T-helper 1 cell (primary cell): ENCODE data around the gene PARD6G.

Experiments used
- DNase-seq, 5 donors: peaks; one replicate each; pipeline ENCODE4 v3.0.0-alpha.2; 2012 to 2020

PARD6G gene

DNA sequence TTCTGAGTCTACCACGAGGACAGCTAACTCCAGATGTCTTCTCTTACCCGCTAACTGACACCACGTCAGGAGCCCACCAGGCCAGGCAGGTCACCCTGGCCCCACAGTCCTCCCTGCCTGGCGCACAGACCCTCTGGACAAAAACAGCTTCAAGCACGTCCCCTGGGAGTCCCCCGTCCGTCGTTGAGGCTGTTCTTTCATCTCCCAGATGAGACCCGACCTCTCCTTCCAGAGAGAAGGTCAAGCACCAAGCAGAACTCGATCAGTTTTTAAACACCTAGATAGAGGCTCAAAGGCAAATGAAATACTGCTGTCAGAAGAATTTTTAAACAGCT is 57.8 kb downstream of the PARD6G start:
- DNase-seq = no peak

DNA sequence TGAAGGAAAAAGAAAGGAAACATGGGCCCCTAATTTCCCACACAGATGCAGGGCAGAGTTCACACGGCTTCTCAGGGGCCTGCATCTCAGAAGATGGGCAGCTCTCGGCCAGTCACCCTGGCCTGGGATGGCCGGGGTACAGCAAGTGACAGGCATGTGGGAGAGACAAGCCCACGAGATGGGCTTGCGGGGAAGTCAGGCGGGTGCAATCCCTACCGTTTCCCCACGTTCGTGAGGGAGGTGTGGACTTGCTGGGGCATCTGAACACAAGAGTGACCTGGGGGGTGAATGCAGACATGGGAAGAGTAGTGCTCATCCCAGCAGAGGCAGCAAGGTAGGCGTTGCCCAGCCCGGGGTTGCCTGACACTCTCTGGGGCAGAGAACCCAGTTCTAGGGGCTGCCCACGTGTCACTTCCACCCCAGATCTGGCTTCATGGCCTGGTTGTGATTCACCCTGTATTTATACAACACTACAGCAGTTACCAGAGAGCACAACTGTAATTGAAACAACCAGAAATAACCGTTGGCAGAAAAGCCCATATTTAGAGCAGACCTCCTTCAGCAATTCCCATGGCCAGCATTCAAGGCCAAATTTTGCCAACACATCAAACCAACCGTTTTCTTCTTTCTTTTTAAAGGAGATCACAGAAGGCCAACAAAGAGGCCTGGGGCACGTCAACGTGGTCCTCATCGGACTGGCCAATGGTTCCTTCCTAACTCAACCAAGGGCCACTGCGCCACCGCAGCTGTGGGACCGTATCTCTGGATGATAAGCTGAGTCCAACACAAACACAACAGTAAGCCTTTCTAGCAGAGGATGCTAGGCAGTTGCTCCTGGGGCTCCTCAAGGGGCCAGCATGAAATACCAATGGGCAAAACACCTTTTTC is 58.4 kb downstream of the PARD6G start:
- DNase-seq = no peak

DNA sequence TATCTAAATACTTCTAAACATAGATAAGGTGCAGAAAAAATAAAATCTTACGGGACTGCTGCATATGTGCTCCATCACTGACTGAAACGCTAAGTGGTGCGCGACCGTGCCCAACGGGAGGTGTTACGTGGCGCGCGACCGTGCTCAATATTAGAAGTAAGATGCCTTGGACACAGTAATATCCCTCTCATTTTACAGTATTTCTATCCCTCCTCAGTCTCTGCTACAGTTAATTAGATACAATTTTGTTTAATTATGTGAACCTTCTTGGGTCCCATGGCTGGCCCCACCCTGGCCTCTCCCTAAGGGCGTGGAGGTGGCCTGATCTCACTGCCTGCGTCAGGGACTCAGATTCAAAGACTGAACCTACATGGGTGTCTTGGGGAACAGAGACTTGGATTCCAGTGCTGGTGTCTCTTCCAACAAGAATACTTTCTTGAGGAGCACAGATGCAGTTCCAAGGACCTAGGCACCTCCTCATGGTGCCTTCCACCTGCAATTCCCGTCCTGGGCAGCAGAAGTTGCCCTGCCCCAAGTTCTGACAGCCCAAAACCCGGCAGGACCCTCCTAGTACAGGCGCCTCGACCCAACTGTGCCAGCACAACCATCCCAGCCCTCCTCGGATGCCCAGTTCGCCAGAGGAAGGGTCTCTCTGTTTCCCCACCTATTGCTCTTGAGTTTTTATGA is 59.2 kb downstream of the PARD6G start:
- no peak for DNase-seq

DNA sequence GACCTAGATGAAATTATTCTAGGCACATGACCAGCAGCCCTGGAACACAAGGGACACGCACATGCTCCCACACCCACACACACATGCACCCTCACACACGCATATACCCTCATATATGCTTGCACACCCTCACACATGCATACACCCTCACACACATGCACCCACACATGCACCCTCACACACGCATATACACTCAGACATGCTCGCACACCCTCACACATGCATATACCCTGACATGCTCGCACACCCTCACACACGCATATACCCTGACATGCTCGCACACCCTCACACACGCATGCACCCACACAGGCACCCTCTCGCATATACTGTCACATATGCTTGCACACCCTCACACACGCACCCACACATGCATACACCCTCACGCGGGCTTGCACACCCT is 61.8 kb downstream of the PARD6G start:
- no peak for DNase-seq

DNA sequence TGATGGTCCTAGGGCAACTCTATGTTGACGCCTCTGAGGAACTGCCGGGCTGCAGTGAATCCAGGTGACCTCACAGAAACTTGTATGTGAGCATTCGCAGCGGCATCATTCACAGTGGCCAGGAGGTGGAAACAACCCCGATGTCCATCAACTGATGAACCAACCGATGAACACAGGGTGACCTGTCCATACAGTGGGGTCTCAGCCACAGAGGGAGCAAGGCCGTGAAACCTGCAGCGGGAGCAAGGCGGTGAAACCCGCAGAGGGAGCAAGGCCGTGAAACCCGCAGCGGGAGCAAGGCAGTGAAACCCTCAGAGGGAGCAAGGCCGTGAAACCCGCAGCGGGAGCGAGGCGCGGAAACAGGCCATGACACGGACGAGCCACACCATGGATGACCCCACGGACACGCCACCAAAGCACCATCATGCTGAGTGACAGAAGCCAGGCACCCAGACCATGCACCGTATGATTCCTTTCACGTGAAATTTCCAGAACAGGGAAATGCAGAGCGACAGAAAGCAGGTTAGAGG is 63.0 kb downstream of the PARD6G start:
- no peak for DNase-seq

DNA sequence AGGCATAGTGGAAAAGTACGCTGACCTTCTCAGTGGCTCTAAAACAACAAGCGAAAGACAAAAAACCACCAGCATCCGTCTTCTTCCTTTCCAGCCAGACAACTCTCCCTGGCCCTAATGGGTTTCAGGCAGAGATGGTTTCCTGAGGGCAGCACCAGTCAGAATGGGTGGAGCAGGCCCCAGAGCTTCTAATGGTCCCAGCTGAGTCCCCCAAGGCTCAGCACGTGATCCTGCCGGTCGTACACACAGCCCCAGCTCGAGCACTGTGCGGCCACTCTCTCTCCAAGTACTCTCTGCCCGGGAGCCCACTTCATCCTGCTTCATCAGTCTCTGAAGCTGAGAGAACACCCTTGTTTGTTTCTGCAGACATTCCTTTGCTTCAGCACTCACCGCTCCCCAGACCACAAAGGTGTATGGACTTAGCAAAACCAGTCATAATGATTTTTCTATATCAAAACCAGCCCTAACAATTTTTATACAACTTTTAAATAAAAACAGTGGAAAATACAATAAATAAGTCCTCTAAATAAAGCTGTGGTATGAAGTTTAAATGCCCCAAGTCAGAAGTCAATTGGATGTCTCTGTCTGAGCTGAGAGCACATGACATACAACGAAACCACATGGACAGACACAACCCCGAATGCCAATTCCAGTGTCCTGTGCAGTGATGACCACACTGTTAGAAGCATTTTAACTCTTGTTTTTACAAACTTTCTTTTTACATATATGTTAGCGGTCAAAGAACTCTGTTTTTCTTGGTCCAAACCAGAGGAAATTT is 63.9 kb downstream of the PARD6G start:
- DNase-seq = no peak

DNA sequence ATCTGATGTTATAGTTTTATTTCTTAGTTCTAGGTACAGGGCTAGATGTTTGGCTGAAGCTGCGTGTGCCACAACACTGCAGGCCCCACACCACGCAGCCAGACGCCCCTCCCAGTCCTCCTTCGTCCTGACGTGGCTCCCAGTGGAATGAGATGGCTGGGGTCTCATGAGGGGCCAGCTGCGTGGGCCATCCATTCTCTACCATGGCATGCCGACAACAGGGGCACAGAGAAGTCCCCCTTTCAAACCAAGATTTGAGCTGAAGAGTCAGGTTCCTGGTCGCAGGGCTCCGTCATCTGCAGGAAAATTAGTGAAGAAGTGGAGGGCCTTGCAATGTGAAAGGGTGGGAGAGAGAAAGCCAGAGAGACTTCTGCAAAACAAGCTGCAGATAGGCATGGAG is 64.5 kb downstream of the PARD6G start:
- DNase-seq = no peak

DNA sequence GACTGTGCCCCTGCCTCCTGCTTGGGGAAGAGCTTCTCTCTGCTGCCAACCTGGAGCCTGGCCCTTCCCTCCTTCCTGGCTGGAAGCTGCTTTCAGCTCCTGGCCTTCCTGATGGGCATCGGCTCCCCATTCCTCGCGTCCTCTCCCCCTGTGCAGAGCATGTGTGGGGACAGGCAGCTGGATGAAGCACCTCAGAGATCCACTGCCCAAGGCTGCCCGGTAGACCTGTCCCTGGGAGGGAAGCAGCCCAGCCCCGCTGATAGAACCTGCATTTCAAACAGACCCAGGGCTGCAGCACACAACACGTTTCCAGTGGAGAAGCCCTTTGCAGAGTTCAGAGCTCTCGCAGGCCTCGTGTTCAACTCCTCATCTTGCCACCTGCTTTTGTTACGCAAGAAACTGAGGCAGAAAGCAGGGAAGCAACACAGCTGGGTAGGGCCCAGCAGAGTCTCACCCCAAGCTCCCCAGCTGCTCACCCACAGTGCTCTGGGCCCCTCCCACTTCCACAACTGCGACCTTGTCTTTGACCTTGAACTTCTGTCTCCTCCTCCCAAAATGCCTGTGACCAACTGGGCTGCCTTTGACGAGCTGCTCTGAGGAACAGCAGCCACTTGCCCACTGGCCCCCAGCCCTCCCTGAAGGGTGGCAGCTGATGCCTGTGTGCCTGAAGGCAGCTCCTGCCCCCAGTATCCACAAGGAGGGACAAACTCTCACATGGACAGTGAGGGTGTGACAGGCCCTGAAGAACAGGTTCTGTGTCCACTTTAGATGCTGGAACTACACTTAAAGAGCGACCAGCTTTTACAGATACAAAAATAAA is 65.5 kb downstream of the PARD6G start:
- DNase-seq = no peak

DNA sequence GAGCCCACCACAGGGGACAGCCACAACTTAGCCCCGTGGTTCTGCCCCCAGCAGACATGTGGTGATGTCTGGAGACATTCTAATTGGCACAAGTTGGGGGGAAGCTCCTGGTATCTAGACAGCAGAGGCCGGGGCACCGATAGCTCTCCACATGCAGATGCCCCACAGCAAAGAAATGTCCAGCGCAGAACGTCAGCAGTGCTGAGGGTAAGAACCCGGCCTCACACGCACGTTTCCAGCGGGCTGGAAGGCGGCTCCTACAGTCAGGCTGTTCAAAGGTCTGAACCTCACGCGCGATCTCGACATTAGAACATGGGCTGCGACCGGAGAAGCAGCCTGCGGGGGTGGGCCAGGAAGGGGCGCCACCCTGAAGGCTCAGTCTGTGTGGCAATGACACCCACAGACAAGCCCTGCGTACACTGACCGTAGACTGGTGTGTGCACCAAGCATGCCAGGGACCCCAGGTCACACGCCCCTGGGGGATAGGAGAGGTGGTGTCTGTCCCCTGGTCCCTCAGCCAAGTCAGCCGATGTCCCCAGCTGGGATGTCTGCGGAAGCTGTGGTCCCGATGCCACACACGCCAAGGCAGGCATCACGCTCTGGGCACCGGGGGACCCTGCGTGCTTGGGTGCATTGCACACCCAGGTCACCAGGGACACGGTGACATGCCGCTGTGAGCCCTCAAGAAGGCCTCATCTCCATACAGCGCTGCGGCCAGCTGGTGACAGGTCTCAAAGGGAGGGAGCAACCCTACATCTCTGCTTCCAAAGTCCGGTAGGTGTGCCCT is 66.3 kb downstream of the PARD6G start:
- DNase-seq = no peak

DNA sequence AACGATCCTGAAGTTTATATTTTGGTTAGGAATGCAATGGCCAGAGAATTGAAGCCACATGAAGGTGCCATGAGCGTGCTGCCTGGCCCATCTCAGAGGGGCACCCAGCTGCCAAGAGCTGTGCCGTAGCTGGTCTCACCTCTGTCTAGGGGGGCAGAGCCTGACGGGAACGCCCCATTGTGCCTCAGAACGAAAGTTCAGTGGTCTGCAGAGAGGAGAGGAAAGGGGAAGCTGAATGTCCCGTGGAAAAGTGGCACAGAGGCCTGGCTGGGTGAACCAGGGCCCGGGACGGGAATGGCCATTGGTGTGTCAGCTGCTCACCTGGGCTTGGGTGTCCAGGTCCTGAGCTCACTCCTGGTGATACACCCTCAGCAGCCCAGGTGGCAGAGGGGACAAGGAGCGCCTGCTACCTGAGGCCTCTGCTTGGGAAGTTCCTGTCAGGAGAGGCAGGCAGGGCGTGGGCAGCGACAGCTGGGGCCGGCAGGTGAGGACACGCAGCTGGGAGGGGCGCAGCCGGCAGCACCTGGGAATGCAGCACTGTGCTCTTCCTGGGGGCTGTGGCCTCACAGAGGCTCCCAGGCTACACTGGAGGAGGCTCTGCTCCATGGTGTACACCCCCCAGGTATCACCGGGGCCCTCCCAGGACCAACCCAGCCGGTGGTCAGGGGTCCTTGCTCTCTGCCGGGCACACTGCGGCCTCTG is 67.3 kb downstream of the PARD6G start:
- no peak for DNase-seq

DNA sequence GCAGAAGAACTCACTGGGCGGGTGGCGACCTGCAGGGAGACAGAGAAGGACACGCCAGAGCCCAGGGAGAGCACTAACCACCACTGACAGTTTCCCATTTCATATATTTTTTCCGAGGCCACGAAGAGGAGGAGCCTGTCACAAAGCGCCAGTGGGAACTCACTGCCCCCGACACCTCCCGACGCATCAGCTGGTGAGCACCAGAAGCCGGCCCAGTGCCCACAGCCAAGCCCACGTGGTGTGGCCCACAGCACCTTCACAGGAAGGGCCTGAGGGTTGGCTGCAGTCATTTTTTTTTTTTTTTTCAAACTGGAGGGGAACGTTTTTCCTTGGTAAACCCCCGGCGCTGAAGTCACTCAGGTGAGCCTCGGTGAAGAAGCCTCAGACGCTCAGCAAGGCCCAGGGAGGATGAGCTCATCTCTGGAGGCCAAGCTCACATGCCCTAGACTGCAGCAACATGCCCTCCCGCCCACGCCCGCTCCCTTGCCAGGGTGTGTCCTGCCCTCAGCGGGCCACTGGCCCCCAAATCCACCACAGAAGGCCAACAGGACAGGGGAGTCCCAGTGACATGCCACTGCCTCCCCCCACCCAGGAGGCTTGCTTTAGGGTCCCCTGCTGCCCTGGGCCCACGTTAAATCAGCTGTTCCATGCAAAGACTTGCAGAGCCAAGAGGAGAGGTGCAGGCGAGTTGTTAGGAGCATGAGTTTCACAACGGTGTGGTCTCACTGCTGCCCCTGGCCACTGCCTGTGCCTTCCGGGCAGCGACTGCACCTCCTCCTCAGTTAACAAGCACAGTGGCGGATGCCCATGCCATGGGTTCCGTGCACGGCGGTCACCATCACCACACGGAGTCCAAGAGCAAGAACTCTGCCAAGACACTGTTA is 68.1 kb downstream of the PARD6G start:
- no peak for DNase-seq

DNA sequence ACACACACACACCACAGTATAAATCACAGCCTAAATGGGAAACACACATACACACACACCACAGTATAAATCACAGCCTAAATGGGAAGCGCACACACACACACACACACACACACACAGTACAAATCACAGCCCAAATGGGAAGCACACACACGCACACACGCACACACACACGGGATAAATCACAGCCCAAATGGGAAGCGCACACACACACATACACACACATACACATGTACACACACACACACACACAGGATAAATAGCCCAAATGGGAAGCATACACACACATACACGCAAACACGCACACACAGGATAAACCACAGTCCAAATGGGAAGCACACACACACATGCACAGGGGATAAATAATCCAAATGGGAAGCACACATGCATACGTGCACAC is 70.2 kb downstream of the PARD6G start:
- DNase-seq = no peak

DNA sequence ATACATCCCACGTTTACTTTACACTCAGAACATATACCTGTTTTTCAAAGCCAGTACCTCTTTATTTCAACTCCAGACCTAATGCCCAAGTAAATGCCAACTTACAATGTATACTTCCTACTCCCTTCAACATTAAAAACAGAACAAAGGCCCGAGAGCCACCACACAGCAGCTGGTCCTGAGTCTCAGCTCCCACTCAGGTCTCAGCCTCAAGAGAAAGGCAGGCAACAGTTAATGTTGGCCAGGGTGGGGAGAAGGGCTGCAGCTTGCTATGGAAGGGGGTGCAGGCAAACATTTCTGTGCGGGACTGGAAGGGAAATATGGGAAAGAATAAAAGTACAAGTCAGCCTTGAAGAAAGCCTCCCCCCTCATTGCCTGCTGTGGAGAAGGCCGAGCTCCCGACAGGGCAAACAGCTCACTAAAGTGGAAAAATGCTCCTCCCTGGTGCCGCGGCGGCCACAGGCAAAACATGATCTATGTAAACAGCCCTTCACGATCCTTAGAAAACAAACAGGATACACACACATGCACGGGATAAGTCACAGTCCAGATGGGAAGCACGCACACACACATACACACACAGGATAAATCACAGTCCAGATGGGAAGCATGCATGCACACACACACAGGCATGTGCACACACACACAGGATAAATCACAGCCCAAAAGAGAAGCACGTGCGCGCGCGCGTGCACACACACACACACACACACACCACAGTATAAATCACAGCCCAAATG is 70.8 kb downstream of the PARD6G start:
- DNase-seq = no peak

DNA sequence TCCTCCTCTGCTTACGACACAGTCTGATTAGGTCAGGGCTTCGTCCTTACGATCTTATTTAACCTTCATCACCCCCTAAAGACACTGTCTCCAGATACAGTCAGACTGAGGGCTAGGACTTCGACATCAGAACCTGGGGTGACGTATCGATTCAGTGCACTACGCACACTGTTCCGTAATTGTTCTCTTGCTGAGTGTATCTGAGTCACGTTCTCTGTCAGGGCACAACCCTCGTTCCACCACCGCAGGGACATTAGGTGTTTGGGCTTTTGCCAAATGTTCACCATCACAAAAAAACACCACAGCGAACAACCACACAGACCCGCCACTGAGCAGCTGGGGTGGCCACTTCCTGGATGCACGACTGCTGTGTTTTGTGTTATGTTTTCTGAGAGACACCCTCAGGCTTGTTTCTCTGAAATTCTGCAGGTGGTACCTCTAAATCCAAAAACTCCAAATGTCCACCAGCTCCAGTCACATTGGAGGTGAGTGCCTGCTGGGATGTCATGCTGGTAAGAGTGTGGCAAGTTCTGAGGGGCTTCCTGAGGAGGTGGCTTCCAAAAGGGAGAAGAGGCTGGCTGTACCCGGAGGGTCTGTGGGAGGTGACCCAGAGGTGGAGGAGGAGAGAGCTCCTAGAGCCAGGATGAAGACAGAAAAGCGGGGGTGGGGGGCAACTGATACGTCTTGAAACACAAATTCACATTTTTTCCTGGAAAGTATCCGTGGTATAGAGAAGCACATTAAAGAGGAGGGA is 71.7 kb downstream of the PARD6G start:
- DNase-seq = peak in 3 of 5 donors; percentile 7 to 26 (median 23)

DNA sequence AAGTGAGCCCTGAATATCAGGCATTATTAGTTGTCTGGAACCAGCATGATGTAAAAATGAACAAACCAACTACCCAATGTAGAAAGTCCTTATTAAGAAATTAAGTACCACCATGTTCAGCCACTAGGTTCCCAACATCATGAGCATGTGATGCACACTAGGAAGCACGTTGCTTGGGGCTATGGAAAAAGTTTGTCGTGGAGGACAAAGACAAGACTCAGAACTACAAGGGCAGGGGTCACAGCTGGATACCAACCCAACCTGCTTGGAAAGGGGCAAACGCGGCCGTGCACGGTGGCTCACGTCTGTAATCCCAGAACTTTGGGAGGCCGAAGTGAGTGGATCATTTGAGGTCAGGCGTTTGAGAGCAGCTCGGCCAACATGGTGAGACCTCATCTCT is 74.3 kb downstream of the PARD6G start:
- no peak for DNase-seq

DNA sequence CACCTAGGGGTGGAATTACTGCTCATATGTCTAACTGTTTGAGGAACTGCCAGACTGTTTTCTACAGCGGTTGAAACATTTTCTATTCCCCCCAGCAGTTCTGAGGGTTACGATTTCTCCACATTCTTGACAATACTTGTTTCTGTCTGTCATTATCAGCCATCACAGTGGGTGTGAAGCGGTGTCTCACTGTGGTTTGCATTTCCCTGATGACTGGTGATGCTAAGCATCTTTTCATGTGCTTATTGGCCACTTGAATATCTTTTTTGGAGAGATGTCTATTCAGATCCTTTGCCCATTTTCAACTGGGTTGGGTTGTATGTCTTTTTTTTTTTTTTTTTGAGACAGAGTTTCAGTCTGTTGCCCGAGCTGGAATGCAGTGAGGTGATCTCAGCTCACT is 75.3 kb downstream of the PARD6G start:
- no peak for DNase-seq

DNA sequence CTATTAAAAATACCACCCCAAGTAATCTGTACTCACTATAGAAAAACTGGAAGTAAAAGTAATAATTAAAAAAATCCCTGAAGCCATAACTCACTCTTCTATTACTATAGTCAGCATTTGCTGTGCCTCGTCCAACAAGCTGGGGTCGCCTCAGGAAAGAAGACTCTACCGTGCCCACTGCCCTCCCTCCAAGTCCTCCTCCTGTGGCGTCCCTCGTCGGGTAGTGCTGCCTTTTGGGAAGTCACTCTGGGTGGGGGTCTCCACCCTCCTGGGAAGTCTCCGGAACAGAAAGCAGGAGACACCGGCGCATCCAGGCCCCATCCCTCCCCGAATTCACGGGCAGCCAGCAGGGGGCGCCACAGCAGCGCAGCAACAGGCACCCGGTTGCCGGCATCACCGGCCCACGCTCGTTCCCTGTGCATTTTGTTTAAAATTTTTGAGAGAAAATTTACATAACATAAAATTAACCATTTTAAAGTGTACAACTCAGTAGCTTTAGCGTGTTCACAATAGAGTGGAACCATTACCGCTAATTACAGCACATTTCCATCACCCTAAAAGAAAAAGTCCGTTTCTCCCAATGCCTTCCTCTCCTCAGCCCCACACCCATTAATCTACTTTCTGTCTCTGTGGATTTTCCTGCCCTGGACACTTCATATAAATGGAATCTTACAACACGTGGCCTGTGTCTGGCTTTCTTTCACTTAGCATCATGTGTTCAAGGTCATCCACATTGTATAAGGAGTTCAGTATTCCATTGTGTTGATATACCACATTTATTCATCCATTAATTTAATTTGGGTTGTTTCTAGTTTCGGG is 76.1 kb downstream of the PARD6G start:
- DNase-seq = peak in 3 of 5 donors; percentile 22 to 27 (median 22)
